HG03342 (cell line): ENCODE data around the gene CYSTM1.
"Not testable (repeated sequence)": the region's sequence is repeated elsewhere in the genome, so short reads cannot be mapped to it uniquely, and the experiment has no call there.

Experiments used
- ATAC-seq: cut with Tn5 transposase; IDR thresholded peaks from one replicate; pipeline ENCODE4 v1.9.1; 2021; ENCODE audit warnings: mild to moderate bottlenecking, moderate library complexity; ENCODE audit not compliant: unreplicated experiment

The CYSTM1 gene

GRCh38 chr5:140175367-140176030 lies 511 bp downstream of the CYSTM1 start:
- ATAC-seq = peak; percentile 54

GRCh38 chr5:140176031-140176387 lies 1.0 kb downstream of the CYSTM1 start:
- no peak for ATAC-seq

DNA sequence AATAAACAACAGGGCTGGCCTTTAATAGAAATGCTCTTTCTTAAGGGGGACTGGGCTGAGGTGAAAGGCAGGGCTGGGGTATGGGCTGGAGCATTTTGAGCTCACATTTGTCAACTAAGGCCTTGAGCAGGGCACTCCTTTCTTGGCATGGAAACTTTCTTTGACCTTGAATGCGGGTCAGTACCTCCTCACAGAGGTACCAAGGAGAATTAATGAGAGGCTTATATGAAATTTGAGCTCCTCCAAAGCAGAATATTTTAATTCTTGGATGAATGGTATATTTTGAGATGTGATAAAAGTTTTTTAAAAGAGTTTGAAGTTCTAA lies 3.1 kb downstream of the CYSTM1 start:
- no peak for ATAC-seq

DNA sequence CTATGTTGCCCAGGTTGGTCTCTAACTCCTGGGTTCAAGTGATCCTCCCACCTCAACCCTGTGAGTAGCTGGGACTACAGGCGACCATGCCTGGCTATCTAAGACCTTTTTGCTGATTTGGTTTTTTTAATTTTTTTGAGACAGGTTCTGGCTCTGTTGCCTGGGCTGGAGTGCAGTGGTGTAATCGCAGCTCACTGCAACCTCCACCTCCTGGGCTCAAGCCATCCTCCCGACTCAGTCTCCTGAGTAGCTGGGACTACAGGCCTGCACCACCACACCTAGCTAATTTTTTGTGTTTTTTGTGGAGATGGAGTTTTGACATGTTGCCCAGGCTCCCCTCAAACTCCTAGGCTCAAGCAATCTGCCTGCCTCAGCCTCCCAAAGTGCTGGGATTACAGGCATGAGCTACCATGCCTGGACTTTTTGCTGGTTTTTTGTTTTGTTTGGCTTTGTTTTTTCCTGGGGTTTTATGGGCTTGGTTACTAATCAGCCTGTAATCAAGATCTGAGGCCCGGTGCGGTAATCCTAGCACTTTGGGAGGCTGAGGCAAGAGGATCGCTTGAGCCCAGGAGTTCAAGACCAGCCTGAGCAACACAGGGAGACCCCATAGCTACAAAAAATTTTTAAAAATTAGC lies 3.6 kb downstream of the CYSTM1 start:
- ATAC-seq = no peak

- peak; percentile 71 for ATAC-seq
These were observed 6.1 kb downstream of the CYSTM1 start for GRCh38 chr5:140181002-140181483.

DNA sequence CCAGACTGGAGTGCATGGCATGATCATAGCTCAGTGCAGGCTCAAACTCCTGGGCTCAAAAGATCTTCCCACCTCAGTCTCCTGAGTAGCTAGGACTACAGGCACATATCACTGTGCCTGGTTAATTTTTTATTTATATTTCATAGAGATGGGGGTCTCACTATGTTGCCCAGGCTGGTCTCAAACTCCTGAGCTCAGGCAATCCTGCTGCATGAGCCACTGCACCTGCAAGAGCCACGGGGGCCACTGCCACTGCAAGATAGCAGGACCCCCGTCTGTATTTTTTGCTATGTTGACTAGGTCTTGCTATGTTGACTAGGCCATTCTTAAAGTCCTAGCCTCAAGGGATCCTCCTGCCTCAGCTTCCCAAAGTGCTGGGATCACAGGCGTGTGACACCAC lies 6.5 kb downstream of the CYSTM1 start:
- no peak for ATAC-seq

DNA sequence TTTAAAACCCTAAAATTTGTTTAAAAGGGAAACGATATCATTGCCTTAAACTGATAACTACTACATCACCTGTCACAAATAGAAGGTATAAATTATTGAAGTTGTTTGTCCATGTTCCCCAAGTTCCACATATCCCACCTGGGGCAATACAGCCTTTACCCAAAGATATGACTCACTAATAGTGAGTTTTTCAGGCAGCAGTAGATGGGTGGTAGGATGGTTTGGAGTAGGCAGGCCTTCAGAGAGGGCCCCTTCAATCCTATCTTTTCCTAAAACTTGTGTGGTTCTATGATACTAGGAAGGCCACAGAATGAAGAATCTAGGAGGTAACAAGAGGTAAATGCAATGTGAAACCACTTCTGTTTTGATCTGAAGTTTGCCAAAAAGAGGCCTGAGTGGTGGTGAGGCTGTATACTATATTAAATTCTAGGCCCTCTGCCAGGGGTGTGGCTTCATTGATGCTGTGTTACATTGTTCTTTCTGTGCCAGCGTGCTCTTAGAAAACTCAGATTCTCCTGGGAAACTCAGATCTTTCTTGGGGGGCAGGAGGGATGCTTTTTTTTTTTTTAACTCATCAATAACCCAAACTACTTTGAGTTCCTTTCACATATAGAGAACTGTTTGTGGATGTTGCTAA lies 7.2 kb downstream of the CYSTM1 start:
- ATAC-seq = no peak

- ATAC-seq = no peak
These were observed 7.9 kb downstream of the CYSTM1 start for GRCh38 chr5:140182803-140183367.

DNA sequence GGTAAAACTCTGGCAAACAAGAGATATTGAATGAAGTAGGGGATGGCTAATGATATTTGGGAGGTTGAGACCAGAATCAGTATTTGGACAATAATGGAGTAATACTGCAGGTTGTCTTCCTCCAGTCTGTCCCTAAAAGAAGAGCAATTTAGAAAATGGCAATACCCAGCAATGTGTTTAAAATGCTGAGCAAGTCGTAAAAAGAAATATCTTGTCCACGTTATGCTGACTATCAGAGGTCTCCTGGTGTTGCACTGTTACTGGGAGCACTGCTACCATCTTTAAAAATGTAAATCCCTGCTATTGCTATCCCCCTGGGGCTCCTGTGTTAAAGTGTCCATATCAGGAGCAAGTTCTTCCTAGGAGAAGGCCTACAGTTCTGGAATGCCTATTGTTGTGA lies 10.4 kb downstream of the CYSTM1 start:
- no peak for ATAC-seq

DNA sequence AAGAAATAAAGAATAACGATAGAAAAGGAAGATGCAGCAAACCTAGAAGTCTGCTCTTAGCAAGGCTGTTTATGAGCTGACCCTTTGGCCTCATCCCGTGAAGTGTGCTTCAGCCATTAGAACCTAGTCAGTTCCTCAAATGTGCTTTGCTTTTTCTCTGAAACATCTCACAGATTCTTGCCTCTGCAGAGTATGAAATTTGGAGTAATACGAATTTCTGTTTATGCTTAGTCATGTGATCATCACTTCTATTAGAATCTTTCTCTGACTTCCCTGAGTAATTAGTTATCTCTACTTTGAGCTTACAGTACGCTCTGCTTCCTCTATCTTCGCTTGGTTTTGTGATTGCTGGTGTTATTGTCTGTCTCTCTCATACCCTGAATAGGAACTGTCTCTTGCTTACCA lies 11.3 kb downstream of the CYSTM1 start:
- no peak for ATAC-seq

GRCh38 chr5:140189253-140189652 lies 14.3 kb downstream of the CYSTM1 start:
- no peak for ATAC-seq

DNA sequence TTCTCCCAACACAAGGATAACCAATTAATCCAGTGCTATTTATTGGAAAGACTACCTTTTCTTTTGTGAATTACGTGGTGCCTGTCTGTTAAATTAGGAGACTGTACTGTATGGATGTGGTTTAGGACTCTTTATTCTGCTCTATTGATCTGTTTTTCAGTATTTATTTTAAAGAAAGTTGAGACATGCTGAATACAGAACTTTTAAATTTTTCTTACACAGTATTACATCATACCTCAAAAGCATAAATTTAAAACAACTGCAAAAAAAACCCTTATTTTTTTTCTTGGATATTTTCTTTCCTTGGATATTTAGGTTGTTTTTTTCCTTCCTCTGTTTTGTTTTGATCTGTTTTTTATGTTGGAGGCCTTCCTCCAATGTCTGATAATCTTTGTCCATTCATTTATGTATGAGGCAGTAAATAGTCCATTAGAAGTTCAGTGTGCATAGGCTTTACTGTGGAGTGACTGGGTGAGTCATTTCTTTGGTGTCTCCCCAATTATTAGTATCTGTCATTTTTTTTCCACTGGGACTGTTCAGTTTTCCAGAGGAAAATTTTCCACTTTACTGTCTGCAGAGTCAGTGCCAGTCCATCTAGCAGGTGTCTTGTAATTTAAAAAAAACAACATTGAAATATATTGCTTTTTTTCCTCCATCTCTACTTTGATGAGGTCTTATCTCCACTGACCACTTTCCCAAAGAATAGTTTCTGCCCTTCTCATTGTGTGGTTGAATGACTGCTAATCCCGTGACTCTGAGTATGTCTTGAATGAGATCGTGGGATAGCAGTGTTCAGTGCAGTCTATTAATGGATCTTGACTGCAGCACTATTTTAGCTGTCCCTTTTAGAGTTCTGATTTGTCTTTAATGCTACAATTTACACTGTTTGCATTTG lies 15.2 kb downstream of the CYSTM1 start:
- ATAC-seq = no peak

GRCh38 chr5:140190872-140191218 lies 15.9 kb downstream of the CYSTM1 start:
- no peak for ATAC-seq

DNA sequence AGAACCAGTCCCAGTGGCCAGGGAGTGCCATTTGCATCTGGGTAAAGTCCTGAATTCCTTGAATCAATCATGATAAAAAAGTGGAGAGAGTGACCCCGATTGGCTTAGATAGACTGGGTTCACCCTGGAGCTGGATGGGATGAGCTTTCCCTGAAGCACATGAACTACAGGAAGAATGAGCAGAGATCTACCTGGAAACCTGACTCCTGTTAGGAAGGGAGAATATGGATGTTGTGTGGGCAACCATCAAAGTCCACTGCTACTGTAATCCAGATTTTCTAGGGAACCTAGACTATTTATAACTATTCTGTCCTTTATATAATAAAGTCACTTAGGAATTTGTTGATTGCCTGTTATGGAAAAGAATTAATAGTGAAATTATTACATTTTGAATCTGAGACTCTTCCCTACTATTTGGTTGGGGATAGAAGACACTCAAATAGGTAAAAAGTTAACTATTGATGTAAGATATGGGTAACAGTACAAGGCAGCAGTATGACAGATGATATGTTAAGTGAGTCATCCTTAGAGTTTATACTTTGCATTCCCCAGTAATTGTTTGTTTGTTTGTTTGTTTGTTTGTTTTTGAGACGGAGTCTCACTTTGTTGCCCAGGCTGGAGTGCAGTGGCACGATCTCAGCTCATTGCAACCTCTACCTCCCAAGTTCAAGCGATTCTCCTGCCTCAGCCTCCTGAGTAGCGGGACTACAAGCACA lies 17.9 kb downstream of the CYSTM1 start:
- ATAC-seq = no peak

DNA sequence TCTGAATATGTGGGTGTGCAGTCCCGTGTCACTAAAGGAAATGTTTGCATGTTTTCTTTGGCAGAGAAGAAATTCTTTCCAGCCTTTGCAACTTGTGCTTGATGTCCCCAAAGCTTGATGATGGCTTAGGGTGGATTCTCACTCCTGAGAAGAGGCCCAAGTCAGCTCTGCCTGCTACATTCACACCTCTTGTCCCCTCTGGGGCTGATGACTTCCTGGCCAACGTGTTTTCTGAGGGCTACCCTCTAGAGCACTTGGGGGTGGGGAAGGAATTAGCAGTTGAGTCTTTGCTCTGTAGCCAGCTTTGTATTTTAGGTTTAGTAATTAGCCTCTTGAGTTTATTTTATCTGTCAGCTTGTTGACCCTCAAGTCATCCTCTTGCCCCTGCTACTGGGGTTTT lies 19.7 kb downstream of the CYSTM1 start:
- ATAC-seq = no peak

GRCh38 chr5:140196115-140196814 lies 21.3 kb downstream of the CYSTM1 start:
- no peak for ATAC-seq

DNA sequence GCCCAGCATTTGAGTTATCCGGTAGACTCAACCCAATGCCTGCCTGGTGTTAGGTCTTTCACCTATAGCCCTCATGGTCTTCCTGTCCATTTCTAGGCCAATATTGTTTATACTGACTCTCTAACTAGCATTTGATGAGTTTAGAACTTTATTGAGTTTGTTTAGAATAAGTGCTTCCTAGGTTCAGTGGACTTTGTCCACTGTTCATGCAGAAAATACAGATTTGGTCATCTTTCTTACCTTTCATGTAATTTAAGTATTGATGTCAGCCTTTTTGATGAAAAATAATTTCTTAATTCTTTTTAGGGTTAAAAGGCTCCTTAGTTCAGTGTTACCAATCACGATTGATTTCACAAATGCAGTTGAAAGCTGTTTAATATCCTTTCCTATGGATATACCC lies 22.0 kb downstream of the CYSTM1 start:
- no peak for ATAC-seq

DNA sequence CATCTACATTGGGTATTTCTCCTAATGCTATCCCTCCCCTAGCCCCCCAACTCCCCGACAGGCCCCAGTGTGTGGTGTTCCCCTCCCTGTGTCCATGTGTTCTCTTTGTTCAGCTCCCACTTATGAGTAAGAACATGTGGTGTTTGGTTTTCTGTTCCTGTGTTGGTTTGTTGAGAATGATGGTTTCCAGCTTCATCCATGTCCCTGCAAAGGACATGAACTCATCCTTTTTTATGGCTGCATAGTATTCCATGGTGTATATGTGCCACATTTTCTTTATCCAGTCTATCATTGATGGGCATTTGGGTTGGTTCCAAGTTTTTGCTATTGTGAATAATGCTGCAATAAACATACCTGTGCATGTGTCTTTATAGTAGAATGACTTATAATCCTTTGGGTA lies 23.9 kb downstream of the CYSTM1 start:
- not testable (repeated sequence) for ATAC-seq

GRCh38 chr5:140202078-140202477 lies 27.1 kb downstream of the CYSTM1 start:
- ATAC-seq = no peak

DNA sequence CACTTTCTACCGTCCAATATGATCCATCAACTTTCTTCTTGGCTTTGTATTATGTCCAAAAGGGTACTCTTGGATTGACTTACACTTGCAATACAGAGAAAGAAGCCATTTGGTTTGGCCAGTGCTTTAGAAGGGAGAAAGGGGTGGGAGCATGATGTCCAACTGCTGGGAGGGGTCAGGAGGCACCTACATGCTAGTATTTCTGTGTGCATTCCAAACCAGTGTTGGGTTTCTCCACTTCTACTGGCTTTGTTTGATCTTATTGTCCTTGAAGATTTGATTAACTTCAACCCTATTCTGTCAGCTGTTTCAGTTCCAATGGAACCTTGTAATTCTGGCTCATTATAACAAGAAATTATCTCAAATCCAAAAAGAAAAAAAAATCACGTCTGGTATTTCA lies 27.6 kb downstream of the CYSTM1 start:
- ATAC-seq = no peak
